ENCODE data around the gene HECTD1. TPM values are rescaled to one million over a fixed set of nuclear protein-coding genes. Genes with fewer than 3 reads are reported as not detected.
"Not testable (repeated sequence)": the region's sequence is repeated elsewhere in the genome, so short reads cannot be mapped to it uniquely, and the experiment has no call there.

Gene HECTD1
- total RNA-seq, 1 donor from 2014 or later: 161 TPM

DNA sequence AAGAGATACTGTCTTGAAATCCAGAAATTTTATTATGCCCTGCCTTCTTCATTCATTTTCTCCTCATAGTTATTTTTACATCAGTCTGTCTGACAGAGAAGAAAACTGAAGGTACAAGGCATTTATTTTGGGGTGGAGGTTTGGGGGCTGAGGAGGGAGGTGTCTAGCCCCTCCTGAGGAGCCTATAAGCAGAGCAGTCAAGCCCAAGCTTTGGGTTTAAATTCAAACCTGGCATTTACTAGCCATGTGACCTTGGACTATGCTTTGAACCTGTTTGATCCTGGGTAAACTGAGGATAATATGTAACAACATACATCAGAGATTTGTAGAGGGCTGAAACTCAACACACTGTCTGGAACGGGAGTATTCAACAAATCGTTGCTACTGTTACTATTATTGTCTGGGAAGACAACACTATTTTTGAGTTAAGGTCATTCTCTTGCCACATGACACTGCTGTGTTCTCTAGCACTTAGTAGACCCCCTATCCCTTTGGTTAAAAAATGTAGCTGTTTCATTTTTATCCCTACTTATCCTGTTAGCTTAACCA, 115.4 kb downstream of the HECTD1 start:
- ATAC-seq: no peak
- Histone ChIP-seq H3K27ac (no peak overlapping the region), H3K4me1 (peaks cover 19% of the 10 kb centered on the region), H3K36me3 (peaks cover 8% of the 10 kb centered on the region), H3K4me3 (no peak overlapping the region), H3K9me3 (no peaks in the 10 kb centered on the region), H3K27me3 (no peaks in the 10 kb centered on the region)
- DNase-seq: no peak
- TF ChIP-seq, protein P1, sequence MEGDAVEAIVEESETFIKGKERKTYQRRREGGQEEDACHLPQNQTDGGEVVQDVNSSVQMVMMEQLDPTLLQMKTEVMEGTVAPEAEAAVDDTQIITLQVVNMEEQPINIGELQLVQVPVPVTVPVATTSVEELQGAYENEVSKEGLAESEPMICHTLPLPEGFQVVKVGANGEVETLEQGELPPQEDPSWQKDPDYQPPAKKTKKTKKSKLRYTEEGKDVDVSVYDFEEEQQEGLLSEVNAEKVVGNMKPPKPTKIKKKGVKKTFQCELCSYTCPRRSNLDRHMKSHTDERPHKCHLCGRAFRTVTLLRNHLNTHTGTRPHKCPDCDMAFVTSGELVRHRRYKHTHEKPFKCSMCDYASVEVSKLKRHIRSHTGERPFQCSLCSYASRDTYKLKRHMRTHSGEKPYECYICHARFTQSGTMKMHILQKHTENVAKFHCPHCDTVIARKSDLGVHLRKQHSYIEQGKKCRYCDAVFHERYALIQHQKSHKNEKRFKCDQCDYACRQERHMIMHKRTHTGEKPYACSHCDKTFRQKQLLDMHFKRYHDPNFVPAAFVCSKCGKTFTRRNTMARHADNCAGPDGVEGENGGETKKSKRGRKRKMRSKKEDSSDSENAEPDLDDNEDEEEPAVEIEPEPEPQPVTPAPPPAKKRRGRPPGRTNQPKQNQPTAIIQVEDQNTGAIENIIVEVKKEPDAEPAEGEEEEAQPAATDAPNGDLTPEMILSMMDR (IDR thresholded peaks at IDR 0.05): no peak
- intact Hi-C loops (cut with DNase I): no loop called here

DNA sequence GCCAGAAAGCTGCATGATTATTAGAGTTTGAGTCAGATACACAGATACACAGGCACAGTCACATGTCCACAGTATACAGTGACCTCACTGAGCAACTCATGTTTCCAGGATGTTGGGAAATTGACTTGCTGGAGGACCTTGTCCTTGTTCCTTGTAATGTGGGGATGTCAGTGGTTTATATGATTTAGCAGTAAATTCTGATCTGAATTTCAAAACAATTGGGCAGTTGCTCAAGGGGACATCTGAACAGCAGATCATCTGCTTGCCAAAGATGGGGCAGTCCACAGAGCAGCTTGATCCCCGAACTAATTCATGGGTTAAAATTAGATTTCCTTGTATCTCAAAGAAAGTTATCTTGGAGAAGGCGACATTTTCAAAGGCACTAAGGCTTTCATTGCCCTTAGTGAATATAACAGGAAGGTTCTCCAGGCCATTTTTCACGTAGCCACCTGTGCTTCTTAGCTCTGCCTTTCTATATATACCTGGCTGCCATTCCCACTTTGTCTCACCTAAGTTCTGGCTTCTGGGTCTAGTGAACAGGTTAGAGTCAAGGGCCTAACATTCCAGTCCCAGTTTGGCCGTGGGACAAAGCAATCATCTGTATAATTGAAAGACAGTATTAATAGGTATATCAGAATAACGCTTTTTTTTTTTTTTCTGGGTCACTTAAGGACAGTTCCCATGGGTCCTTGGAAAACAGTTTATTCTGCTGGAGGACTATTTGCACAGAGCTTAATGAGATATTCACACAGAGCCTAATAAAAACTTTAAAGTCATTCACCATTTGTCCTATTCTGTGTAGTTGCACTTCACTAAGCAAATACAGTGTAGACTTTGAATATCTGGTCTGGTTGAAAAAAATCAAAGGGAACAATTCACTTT, 116.5 kb downstream of the HECTD1 start:
- ATAC-seq (peak; percentile 95), DNase-seq (no peak)
- H3K27me3 ChIP-seq: no peaks in the 10 kb centered on the region
- peaks cover 19% of the 10 kb centered on the region for H3K4me1 ChIP-seq
- no peaks in the 10 kb centered on the region for H3K36me3 ChIP-seq
- no peak overlapping the region for H3K4me3 ChIP-seq
- TF ChIP-seq, protein P1 (IDR thresholded peaks at IDR 0.05): no peak
- peak overlapping the region; percentile 76 for H3K27ac ChIP-seq
- intact Hi-C loops (cut with DNase I): no loop called here
- H3K9me3 ChIP-seq: no peaks in the 10 kb centered on the region

DNA sequence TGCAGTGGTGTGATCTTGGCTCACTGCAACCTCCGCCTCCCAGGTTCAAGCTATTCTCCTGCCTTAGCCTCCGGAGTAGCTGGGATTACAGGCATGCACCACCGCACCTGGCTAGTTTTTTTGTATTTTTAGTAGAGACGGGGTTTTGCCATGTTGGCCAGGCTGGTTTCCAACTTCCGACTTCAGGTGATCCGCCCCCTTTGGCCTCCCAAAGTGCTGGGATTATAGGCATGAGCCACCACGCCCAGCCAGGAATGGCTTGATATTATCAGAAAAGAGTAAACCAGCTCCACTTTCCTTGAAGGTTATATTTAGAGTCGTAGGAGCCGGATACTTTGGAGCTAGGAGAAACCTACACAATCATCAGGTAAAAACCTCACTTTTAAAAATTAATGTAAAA, 121.1 kb downstream of the HECTD1 start:
- not testable (repeated sequence) for ATAC-seq, H3K4me3 ChIP-seq, H3K36me3 ChIP-seq, H3K27ac ChIP-seq, H3K9me3 ChIP-seq, DNase-seq, H3K27me3 ChIP-seq
- H3K4me1 ChIP-seq: peaks cover 17% of the 10 kb centered on the region
- intact Hi-C loops (cut with DNase I): loop anchor here (10.0 kb wide), 1 partner anchor 102 kb away; no protein-coding TSS in a partner anchor

DNA sequence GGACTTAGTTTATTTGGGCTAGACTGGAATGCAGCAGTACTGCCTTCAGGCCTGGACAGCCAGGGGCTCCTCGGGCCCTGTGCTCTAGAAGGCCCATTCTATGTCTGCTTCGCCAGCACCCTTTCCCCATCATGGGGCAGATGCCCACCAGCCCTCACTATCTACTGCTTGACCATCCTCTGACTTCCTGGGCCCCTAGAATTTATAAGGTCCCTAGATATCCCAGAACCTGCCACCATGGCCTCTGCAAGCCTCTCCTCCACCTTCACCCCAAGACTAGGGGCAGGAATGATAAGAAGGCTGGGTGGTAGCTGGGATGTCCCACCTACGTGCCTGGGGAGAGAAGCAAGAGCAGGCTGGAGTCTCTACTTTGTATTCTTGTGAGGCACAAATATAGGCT, 122.6 kb downstream of the HECTD1 start:
- Histone ChIP-seq H3K27ac (no peak overlapping the region), H3K27me3 (no peaks in the 10 kb centered on the region), H3K4me3 (no peak overlapping the region), H3K9me3 (no peaks in the 10 kb centered on the region), H3K4me1 (peaks cover 3% of the 10 kb centered on the region), H3K36me3 (peaks cover 14% of the 10 kb centered on the region)
- TF ChIP-seq, protein P1 (IDR thresholded peaks at IDR 0.05): no peak
- ATAC-seq (no peak), DNase-seq (no peak)
- intact Hi-C loops (cut with DNase I): loop anchor here (10.0 kb wide), 1 partner anchor 100 kb away; no protein-coding TSS in a partner anchor

DNA sequence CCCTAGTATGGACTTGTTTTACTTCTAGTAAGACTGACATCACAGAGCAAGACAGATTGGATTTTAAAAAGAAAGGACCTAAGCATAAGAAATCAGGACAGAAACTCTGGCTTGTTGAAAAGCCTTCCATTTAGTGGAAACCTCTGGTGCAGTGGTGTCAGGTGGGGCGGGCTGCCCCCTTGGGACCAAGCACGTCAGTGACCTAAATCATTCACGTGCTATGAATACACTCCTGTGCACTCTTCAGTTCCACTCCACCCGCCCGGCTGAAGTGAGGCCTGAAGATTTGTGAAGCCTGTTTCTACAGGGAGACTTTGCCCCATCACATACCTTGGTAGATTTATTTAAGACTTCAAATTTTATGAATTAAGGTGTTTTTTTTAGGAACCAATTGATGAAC, 123.2 kb downstream of the HECTD1 start:
- H3K36me3 ChIP-seq: peaks cover 14% of the 10 kb centered on the region
- intact Hi-C loops (cut with DNase I): loop anchor here (10.0 kb wide), 1 partner anchor 100 kb away; no protein-coding TSS in a partner anchor
- ATAC-seq: peak; percentile 63
- TF ChIP-seq, protein P1 (IDR thresholded peaks at IDR 0.05): no peak
- H3K4me1 ChIP-seq: no peaks in the 10 kb centered on the region
- H3K9me3 ChIP-seq: no peaks in the 10 kb centered on the region
- no peak for DNase-seq
- no peaks in the 10 kb centered on the region for H3K27me3 ChIP-seq
- H3K4me3 ChIP-seq: no peak overlapping the region
- no peak overlapping the region for H3K27ac ChIP-seq

DNA sequence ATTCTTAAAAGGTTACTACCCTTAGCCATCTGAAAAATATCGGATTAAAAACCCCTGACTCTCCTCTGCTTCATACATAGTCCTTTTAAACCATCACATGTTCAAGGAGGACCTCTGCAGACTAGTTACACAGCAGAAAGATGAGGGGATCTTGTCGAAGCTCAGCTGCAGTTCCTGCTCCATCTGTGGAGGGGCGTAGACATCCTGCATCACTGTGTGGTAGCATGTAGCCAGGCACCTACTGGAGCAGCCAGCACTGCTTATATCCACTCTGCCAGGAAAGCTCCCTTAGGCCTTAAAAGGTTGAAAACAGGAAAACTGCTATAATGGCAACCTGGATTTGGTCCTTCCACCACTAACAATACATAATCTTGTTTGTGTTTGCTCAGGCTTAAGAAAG, 123.8 kb downstream of the HECTD1 start:
- Histone ChIP-seq H3K27ac (no peak overlapping the region), H3K27me3 (no peaks in the 10 kb centered on the region)

More for the DNA sequence above, 123.8 kb downstream of the HECTD1 start:
- intact Hi-C loops (cut with DNase I): loop anchor here (10.0 kb wide), 1 partner anchor 99 kb away; no protein-coding TSS in a partner anchor
- no peaks in the 10 kb centered on the region for H3K4me1 ChIP-seq
- H3K4me3 ChIP-seq: no peak overlapping the region
- H3K9me3 ChIP-seq: no peaks in the 10 kb centered on the region
- no peak for ATAC-seq
- peaks cover 14% of the 10 kb centered on the region for H3K36me3 ChIP-seq
- no peak for DNase-seq
- TF ChIP-seq, protein P1 (IDR thresholded peaks at IDR 0.05): no peak
